ENCODE measurements around the gene L3MBTL4.

L3MBTL4 gene

DNA sequence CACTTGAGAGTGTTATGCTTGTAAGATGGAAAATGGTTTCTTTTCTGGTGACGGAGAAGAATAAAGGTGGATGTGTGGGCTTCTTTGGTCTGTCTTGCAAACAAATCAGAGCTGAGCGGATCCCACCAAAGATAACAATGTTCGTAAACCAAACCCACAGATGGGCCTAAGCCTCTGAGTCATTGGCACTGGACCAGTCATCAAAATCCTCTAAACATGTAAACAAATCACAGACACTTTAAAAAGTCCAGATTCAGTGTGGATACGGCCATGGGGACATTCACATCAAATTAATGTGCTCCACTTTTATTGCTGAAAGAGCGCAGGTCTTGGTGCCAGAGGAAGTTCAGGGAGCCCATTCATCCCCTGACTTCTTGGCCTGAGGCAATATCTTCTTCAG lies 458.9 kb downstream of the L3MBTL4 start:
- TF ChIP-seq, protein P1, sequence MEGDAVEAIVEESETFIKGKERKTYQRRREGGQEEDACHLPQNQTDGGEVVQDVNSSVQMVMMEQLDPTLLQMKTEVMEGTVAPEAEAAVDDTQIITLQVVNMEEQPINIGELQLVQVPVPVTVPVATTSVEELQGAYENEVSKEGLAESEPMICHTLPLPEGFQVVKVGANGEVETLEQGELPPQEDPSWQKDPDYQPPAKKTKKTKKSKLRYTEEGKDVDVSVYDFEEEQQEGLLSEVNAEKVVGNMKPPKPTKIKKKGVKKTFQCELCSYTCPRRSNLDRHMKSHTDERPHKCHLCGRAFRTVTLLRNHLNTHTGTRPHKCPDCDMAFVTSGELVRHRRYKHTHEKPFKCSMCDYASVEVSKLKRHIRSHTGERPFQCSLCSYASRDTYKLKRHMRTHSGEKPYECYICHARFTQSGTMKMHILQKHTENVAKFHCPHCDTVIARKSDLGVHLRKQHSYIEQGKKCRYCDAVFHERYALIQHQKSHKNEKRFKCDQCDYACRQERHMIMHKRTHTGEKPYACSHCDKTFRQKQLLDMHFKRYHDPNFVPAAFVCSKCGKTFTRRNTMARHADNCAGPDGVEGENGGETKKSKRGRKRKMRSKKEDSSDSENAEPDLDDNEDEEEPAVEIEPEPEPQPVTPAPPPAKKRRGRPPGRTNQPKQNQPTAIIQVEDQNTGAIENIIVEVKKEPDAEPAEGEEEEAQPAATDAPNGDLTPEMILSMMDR (IDR thresholded peaks at IDR 0.05), result no peak
- H3K27ac Mint-ChIP-seq, result peak overlapping the region; percentile 32
- no peak for DNase-seq
- peaks cover 16% of the 10 kb centered on the region for H3K4me1 Mint-ChIP-seq
- H3K9me3 Mint-ChIP-seq, result no peaks in the 10 kb centered on the region
- peaks cover 5% of the 10 kb centered on the region for H3K27me3 Mint-ChIP-seq (ENCODE audit: low read depth, poor library complexity)
- H3K36me3 Mint-ChIP-seq (ENCODE audit: low read depth), result no peaks in the 10 kb centered on the region
- no peak overlapping the region for H3K4me3 Mint-ChIP-seq

DNA sequence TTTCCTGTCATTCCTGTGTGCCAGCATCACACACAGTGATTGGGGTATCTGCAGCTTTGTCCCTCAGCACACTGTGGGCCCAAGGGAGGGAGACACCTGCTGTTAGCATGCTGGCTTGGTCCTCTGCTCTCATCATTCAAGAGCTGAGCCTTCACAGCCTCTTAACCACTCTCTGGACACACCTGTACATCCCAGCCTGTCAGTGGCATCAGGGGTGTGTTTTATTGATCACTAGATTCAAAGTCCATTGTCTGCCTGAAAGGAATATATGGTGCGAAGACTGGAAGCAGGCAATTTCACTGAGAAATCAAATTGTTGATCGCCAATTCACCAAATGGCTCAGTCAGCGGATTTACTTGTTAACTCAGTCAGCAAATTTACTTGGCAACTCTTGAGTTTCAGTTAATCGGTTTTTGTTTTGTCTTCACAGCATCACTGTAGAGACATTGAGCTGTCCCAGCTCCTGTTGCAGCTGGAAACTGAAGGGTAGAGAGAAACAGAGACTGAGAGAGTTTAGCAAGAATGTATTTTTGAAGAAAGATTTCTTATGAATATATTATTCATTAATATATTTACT lies 463.1 kb downstream of the L3MBTL4 start:
- DNase-seq, result no peak
- H3K36me3 Mint-ChIP-seq (ENCODE audit: low read depth), result no peaks in the 10 kb centered on the region
- peaks cover 15% of the 10 kb centered on the region for H3K4me1 Mint-ChIP-seq
- no peaks in the 10 kb centered on the region for H3K27me3 Mint-ChIP-seq (ENCODE audit: low read depth, poor library complexity)
- no peak overlapping the region for H3K4me3 Mint-ChIP-seq
- TF ChIP-seq, protein P1 (IDR thresholded peaks at IDR 0.05), result no peak
- no peak overlapping the region for H3K27ac Mint-ChIP-seq
- no peaks in the 10 kb centered on the region for H3K9me3 Mint-ChIP-seq

DNA sequence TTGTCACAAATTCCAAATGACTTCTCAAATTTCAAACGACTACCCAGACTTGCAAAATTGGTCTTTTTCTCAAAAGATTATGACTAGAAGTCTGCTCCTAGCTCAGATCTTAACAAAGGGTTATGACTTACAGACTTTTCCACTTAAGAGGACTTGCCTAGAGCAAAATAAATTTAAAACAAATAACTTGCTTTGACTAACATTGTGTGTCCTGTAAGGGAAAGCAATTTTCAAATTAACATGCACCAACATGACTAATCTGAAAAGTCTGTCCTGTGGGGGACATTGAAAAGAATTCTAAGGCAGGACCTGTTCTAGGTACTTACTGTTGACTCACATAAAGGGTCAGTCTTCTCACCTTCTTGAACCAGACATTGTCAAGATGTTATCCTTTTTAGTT lies 465.9 kb downstream of the L3MBTL4 start:
- Mint-ChIP-seq H3K27ac (no peak overlapping the region), H3K36me3 (ENCODE audit: low read depth) (no peaks in the 10 kb centered on the region), H3K27me3 (ENCODE audit: low read depth, poor library complexity) (no peaks in the 10 kb centered on the region), H3K4me1 (peaks cover 6% of the 10 kb centered on the region), H3K4me3 (no peak overlapping the region), H3K9me3 (no peaks in the 10 kb centered on the region)
- TF ChIP-seq, protein P1 (IDR thresholded peaks at IDR 0.05), result no peak
- DNase-seq, result no peak

DNA sequence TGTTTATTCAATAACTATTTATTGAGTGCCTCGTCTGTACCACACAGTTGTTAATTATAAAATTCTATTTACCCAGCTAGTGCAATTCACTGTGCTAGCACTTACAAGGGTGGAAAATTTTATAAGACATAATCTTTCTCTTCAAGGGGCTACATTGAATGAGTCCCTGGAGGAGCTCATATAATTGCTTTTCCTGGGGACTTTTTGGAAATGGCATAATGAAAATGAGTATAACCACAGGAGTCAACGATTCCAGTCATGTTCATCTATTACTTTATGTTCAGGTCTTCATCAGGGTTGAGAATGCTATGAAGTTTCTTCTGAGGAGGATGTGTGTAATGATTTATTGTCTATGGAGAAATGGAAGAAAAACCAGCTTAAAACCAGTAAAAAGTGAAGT lies 466.5 kb downstream of the L3MBTL4 start:
- no peak for DNase-seq
- no peaks in the 10 kb centered on the region for H3K9me3 Mint-ChIP-seq
- H3K27ac Mint-ChIP-seq, result no peak overlapping the region
- TF ChIP-seq, protein P1 (IDR thresholded peaks at IDR 0.05), result no peak
- no peaks in the 10 kb centered on the region for H3K36me3 Mint-ChIP-seq (ENCODE audit: low read depth)
- H3K27me3 Mint-ChIP-seq (ENCODE audit: low read depth, poor library complexity), result no peaks in the 10 kb centered on the region
- H3K4me3 Mint-ChIP-seq, result no peak overlapping the region
- H3K4me1 Mint-ChIP-seq, result peaks cover 6% of the 10 kb centered on the region

DNA sequence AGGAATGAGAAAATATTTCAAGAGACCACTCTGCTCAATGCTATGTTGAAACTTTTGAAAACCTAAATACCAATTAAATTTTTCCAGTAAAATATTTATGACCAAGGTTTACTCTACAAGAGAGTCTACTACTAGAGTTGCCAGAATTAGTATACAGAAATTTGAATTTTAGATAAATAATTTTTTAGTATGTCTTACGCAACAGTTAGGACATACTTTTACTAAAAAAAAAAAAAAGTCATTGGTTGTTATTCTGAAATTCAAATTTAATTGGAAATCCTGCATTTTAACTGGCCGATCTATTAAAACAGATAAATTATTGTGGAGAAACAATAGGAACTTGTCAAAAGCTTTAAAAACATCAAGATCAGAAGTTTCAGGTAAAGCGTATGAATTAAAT lies 470.3 kb downstream of the L3MBTL4 start:
- no peak overlapping the region for H3K27ac Mint-ChIP-seq
- H3K4me1 Mint-ChIP-seq, result peaks cover 6% of the 10 kb centered on the region
- H3K4me3 Mint-ChIP-seq, result no peak overlapping the region
- no peaks in the 10 kb centered on the region for H3K27me3 Mint-ChIP-seq (ENCODE audit: low read depth, poor library complexity)
- TF ChIP-seq, protein P1 (IDR thresholded peaks at IDR 0.05), result no peak
- H3K36me3 Mint-ChIP-seq (ENCODE audit: low read depth), result no peaks in the 10 kb centered on the region
- no peaks in the 10 kb centered on the region for H3K9me3 Mint-ChIP-seq
- DNase-seq, result no peak

DNA sequence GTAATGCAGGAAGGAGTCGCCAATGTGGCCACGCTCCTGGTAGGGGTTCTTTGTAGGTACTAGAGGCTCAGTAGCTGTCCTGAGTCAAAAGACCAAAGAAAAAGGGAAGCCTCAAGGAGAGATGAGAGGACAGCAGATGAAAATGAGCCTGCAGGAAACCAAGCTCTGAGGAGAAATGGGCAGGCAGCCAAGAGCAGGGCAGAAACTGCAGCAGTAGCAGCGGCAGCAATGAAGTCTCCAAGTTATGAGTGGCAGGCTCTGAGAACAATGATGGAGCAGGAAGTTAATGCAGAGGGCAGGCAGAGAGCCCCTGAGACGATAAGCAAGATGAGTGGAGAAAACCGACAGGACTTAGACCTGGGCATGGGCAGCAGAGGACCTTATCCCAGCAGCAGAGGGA lies 471.2 kb downstream of the L3MBTL4 start:
- Mint-ChIP-seq H3K4me3 (no peak overlapping the region), H3K36me3 (ENCODE audit: low read depth) (no peaks in the 10 kb centered on the region), H3K4me1 (peaks cover 4% of the 10 kb centered on the region), H3K9me3 (no peaks in the 10 kb centered on the region), H3K27ac (no peak overlapping the region), H3K27me3 (ENCODE audit: low read depth, poor library complexity) (no peaks in the 10 kb centered on the region)
- no peak for DNase-seq
- TF ChIP-seq, protein P1 (IDR thresholded peaks at IDR 0.05), result no peak
